HG02884 (cell line): ENCODE results near the gene TLCD2.
"Not testable (repeated sequence)": the region's sequence is repeated elsewhere in the genome, so short reads cannot be mapped to it uniquely, and the experiment has no call there.

ENCODE experiments used
- ATAC-seq: cut with Tn5 transposase; IDR thresholded peaks from one replicate; pipeline ENCODE4 v1.9.1; 2021; ENCODE audit warnings: mild to moderate bottlenecking, moderate library complexity; ENCODE audit not compliant: unreplicated experiment

Gene TLCD2

DNA sequence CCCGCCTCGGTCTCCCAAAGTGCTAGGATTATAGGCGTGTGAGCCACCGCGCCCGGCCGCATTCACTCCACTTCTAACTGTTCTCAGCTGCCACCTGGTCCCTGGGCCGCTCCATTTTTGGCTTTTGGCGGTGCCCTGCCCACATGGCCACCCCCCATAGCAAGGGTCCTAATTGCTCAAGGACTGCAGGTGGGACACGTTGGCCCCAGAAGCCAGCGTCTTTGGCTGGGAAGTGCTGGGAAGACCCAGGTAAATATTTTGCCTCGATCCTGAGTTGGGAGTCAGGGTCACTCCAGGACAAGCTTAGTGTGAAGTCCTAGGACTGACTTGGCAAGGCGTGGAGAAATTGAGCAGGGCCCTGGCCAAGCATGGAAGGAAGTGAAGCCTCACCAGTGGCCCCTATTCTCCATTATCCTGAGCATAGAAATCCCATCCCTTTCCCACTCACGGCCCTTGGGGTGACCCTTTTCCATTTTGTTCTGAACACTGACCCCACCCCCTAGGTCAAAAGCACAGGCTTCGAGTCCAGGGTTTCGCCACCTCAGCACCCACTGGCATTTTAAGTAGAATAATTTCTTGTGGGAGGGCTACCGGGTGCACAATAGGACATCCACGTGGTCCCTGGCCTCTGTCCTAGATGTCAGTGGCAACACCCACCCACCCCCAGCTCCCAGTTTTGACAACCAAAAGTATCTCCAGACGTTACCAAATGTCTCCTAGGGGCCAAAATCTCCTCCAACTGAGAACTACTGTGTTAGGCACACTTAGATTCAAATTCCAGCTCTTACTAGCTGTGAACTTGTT is 8.4 kb upstream of the TLCD2 start:
- ATAC-seq: no peak

DNA sequence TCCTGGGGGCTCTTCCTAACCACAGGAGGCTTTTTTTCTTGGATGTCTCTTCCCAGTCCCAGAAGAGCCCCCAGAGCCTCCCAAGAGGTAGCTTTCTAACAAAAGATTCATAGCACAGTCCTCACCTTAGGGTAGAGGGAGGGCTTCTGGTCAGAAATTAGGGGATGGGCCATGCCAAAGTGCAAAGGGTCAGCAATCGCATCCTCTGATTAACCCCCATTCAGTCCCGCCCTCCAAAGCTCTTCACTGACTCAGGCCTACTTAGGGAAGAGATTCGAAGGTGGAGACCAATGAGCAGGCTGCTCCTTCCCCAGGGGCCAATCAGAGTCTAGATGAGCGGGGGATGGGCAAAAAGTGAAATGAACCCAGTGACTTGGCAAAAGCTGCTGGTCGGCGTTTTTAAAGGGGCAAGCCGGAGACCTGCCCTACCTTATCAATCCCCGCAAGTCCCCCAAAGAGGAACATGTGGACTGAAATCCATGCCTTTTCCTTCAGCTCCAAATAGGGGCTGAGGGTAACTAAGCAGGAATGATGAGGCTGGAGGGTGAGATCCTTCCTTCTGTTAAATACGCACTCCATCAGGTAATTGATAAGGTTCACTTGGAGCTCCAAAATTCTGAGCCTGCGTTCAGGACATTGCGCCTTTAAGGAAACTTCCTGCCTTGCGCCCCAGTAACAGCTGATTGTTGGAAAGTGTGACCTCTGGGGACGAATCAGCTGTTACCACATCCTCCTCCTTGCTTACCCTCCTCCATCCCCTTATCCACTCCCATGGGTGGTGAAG is 6.9 kb upstream of the TLCD2 start:
- ATAC-seq: peak; percentile 34

DNA sequence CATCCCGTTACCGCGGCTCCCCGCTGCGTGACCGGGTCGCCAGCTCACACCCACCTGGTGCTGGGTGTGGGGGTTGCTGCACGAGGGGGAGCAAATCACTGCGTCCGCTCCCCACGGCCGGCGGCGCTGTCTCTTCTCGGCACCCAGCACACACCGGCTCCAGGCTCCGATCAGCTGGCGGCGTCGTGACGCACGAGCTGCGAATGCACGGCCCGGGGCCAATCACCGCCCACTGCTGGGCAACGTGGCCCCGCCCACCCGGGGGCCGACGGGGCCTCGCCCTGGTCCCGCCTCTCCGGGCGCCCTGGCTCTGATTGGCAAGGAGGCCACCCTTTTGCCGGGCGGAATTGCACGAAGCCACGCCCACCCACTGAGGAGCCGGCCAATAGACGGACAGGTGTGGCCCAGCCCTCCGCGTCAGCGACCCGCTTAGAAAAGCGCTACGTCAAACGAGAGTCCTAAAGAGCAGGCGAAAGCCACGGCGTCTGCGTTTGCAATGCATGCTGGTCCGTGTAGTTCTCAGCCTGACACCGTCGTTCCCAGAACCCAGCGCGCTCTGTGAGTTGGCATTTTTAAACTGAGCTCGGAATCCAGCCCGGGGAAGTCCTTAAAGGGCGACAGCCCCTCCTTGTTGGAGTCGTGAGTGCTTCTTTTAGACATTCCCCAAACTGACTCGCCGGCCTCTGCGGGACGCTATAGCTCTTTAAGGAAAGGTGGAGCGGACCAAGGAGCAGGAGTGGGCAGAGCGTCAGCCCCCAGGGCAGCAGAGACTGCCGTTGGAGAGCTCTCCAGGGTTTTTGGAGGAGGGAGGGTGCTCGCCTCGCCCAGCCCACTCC is 6.1 kb upstream of the TLCD2 start:
- peak; percentile 72 for ATAC-seq

DNA sequence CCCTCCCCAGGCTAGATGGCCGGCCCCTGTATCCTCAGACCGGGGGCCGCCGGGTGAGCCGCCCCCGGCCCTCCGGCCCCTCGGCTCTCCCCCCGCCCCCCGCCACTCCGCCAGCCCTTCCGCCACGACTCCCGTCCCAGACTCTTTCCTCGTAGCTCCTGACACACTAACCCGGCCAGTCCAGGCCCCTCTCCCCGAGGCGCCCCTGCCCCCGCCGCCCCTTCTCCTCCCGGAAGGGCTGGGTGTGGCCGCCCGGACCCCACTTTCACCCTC is 5.6 kb upstream of the TLCD2 start:
- no peak for ATAC-seq

DNA sequence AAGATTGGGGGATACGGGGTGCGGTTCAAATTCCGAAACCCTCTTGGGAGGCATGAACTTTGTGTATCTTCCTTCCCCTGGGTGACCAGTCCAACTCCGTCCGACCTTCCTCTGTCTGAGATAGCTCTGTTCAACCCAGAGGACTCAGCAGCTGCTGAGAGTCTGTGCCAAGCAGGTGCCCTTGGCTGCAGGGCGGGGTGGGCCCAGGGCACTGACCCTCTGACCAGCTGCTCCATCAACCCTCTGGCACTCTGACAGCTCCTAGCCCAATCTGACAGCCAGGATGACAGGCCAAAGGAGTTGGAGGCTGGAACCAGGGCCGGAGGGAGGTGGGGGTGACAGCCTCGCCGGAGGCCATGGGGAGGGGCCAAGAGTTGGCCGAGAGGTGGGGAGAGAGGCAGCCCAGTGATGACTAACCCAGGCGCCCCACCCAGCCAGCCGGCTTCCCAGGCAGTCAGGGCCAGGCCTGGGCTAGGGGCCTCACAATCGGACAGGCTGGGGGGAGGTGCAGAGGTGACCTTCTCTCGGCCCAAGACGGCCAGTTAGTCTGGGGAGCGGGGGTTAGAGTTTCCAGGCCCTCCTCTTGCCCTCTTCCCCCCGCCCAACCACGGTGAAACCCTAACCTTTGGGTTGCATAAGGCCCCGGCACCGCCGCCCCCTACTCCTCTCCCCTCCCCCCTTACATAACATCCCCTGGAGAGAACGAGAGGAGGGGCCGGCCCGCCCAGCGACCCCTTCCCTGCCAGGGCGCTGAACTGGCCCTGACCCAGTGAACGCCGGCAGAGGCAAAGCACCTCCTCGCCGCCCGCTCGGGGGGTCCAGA is 5.0 kb upstream of the TLCD2 start:
- ATAC-seq: no peak

DNA sequence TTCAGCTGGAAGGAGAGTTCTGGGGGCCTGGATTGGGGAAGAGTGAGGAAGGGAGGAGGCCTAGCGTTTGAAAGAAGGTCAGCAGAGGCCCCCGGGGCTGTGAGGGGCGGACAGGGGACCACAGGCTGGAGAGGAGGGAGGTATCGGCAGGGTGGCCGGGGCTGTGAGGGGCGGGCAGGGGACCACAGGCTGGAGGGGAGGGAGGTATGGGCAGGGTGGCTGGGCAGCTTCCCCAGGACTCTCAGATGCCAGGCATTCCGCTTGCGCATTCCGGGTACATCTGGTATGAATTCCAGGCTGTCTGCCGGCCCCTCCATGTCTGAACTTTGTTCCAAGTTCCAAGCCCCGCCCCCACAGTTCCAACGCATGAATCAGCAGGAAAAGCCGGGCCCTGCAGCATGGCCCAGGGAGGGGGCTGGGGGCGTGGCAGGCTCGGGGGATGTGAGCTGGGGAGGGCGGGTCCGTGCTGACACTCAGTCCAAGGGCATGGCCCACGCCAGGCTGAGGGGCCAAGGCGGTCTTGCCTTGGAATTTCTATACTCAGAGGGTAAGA is 4.3 kb upstream of the TLCD2 start:
- ATAC-seq: no peak

DNA sequence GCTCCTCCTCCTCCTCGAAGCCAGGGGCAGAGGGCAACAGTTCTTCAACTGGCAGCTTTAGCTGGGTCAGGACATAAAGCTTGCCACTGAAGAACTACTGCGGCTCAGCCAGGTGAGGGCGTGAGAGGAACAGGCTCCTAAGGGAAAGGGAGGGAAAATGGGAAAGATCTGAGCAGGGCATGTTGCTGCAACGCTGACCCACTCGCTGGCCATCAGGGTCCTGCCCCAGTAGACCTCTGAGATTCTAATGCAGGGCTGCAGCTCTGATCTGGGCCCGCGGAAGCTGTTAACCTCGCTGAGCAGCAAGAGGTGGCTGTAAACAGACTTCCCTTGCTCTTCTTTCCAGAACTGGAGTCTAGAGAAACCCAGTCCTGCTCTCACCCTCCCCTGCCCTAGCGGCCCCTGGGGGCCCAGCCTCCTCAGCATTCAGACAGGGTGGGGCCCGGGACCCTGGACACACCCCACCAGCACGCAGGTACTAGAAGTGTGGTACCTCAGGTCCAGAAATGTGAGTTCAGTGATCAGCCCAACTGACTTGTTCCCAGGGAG is 3.8 kb upstream of the TLCD2 start:
- no peak for ATAC-seq

DNA sequence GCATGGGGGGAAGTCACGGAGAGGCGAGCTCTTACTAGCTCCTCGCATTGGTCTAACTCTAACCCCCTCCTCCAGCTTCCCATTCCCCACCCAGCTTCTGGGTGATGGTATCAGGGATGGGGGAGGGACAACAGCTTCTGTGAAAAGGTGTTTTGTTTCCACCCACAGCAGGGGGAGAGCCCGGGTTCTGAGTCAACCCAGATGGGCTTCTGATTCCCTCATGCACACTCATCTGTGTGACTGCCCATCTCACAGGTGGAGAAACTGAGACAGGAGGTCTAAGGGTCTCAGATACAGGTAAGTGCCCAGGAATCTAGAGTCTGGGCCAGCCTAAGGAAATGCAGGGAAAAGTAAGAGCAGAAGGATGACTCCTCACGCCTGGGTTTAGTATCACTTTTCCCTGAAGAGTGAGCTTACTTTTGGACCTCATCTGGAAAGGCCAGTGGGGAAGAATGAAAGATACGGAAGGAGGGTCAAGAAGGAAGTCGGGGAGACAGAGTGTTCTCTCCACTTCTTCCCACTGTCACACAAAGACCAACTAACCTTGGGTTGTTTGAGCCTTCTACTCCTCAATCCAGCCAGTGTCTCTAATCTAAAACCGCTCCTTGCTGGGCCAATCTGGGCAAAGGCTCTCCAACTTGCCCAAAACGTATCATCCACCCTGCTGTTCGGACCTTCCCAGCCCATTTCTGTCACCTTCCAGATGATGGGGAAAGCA is 3.1 kb upstream of the TLCD2 start:
- ATAC-seq: no peak

DNA sequence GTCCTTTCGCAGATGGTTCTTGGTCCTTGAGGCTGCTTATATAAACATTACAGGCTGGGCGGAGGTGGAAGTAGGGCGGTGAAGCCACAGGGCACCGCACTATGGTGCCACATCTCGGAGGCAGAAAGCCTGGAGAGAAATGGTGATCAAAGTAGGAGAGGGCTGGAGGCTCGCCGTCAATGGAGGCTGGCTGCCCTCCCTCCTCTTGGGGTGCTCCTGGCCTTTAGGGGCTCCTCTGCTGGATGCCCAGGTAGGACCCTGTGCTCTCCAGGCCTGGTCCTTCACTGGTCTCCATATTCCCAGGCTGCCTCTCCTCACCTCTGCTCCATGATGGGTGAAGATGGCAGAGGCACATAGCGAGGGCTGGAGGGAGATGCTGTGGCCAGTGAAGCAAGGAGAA is 2.1 kb upstream of the TLCD2 start:
- ATAC-seq: no peak

DNA sequence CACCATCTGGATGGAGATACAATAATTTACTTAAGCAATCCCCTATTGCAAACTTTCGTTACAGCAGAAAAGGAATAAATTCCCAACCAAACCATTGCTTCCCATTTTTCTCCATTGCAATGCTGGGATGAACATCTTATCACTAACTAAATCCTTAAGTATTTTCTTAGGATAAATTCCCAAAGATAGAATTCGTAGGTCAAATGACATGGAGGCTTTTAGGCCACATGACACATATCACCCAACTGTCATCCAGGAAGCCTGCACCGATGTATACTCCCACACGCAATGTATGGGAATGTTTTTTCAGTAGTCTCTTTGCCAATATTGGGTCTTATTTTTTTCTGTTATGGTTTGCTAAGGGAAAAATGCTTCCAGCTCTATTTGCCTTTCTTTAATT is 1.6 kb upstream of the TLCD2 start:
- ATAC-seq: no peak

DNA sequence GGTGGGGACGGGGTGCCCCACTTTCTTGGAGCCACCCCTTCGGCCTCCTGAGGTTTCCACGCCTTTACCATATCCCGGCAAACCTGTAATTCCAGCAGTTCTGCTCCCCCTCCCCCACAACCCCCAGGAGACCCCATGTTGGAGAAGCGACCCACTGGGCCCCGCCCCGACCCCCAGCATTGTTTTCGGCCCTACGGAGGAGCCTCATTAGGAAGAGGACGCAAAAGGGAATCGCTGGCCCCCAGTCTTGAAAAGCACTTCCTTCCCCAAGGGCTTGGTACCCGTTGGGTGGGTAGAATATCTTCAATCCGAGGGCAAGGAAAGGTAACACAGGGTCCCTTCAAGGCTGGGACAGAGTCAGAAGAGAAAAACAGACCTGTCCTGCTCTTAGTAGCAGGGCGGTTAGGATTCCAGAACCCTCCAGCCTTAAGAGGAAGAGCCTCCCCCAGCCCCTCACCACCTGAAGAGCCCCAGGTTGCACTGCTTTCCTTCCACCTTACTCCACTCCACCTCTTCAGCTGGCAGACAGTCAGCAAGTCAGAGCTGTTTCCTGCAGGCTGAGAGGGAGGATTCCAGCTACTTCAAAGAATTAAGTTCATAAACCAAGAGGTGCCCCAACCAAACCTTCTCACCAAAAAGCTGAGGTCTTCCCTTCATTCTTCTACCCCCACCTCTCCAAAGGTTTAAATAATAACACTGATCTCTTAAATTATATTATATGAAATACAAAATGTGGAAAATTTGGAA is 803 bp upstream of the TLCD2 start:
- ATAC-seq: no peak

DNA sequence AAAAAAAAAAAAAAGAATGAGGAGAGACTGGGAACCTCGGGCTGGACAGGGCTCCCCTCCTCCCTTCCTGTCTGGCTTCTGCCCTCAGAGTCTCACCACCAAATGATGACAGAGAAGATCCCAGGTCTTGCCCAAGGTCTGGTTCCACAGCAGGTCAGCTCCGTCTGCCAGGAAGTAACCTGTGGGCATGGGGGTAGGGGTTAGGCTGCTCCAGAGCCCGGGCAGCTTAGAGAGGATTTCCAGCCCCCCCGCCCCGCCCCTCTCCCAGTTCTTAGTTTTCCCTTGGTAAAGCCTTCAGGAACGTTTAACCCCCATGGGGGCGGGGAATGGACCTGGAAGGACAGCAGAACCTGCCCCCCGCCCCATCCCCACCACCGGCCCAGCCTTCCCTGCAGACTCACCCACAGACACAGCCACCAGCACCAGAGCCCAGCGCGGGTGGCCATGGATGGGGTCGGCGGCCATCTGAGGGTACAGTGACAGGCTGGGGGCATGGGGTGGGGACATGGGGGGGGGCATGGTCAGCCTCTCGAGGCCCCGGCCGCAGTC is 700 bp downstream of the TLCD2 start:
- ATAC-seq: no peak

DNA sequence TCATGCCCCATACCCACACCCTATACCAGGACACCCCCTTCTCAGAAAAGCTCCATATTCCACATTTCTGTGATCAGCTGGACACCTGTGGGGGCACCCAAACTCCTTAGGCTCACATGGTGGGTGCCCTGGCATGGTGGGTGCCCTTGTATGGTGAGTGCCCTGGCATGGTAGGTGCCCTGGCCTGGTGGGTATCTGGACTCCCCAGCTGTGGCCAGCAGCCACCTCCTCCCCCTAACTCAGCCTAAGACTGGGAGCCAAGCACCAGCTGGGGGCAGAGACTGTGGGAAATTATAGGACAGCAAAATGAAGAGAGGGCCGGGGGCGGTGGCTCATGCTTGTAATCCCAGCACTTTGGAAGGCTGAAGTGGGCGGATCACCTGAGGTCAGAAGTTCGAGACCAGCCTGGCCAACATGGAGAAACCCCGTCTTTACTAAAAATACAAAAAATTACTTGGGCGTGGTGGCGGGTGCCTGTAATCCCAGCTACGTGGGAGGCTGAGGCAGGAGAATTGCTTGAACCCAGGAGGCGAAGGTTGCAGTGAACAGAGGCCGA is 1.3 kb downstream of the TLCD2 start:
- not testable (repeated sequence) for ATAC-seq

DNA sequence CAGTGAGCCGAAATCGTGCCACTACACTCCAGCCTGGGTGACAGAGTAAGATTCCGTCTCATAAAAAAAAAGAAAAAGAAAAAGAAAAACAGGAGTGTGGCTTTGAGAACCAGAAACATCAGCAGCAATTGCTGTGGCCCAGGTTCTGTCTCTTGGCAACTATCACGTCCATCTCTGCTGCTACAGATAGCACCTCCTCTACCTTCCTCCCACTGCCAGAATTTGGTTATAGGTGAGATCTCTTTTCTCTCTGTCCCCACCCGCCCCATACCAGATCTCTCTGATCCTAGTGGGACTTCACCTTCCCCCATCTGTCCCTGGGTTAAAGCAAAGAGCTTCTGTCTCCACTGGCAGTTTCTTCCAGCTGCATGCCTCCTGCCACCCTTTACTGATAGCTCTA is 3.1 kb downstream of the TLCD2 start:
- ATAC-seq: no peak

DNA sequence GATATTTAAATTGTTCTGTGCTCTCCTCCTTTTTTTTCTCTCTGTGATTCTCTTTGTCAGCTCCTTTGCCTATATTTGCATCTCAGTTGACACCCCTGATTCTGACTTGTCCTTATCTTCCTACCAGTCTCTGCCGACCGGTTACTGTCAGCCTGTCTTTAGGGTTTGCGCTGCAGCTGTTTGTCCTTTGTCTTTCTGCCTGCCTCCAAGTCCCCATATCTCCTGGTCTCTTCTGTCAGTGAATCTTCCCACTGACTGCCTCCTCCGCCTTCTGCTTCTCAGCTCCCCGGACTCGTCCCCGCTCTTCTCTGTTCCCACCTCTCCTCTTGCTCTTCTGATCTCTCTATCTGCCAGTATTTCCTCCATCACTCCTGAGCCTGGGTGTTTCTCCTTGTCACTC is 5.2 kb downstream of the TLCD2 start:
- no peak for ATAC-seq

DNA sequence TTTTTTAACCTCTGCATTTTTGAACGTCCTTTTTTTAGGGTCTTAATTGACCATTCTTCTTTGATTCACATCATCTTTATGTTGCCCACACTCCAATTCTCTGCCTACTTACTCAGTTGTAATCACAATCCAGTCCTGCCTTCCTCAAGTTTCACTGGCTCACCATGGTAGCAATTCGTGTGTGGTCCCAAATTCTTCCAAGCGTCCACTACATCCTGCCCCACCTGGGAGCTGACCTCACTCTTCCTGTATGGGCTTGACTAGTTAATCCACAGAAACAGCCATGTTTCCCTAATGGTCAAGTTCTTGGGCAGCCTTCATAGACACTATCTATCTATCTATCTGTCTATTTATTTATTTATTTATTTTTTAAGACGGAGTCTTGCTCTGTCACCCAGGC is 7.1 kb downstream of the TLCD2 start:
- no peak for ATAC-seq

DNA sequence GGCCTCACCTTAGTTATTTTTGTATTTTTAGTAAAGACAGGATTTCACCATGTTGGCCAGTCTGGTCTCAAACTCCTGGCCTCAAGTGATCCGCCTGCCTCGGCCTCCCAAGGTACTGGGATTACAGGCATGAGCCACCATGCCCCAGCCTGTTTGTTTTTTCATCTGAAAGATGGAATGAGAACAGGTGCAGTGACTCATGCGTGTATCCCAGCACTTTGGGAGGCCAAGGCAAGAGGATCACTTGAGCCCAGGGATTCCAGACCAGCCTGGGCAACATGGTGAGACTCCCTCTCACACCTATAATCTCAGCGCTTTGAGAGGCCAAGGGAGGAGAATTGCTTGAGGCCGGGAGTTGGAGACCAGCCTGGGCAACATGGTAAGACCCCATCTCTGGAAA is 10.3 kb downstream of the TLCD2 start:
- not testable (repeated sequence) for ATAC-seq

DNA sequence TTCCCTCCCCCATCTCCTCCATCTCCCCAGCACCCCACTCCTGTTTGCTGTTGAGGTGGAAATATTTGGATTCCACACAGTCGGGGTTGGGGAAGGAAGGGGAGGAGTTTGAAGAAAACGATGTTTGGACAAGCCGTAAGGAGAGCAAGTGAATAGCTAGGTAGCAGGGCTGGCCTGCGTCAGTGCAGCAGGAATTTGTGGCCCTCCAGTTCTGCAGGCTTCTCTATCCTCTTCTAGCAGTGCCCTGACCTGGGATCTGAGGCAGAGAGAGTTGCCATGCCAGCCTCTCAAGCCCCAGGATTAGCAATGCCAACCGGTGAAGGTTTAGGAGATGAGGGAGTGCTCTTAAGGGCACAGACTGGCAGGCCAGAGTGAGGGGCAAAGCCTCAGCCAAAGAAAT is 12.5 kb downstream of the TLCD2 start:
- ATAC-seq: no peak
